Measurements from ENCODE around the gene COL20A1. TPM values are rescaled to one million over a fixed set of nuclear protein-coding genes. Genes with fewer than 3 reads are reported as not detected.
"Not testable (repeated sequence)": the region's sequence is repeated elsewhere in the genome, so short reads cannot be mapped to it uniquely, and the experiment has no call there.

Gene COL20A1
- total RNA-seq, 4 donors from 2014 or later: 0.20 to 0.44 TPM; not detected in 2

- H3K36me3 ChIP-seq: no peaks in the 10 kb centered on the region
- no peak overlapping the region for H3K4me3 ChIP-seq
- H3K27me3 ChIP-seq: peaks cover 0 to 71% of the 10 kb centered on the region in 2 donors
- H3K9me3 ChIP-seq: peaks cover 0 to 17% (median 4%) of the 10 kb centered on the region in 4 donors
- TF ChIP-seq CTCF (IDR thresholded peaks at IDR 0.05) (no peak), POLR2A (IDR thresholded peaks at IDR 0.05) (no peak), EP300 (IDR thresholded peaks at IDR 0.05) (no peak)
- WGBS, 2 donors: 76 to 82% methylated on average over 16 of the region's 16 CpGs
- H3K4me1 ChIP-seq: peaks cover 0 to 17% (median 0%) of the 10 kb centered on the region in 4 donors
- no peak overlapping the region for H3K27ac ChIP-seq
- no peak for DNase-seq (ENCODE audit: low spot score in 2 of 2)
These were observed 5.0 kb downstream of the COL20A1 start for GRCh38 chr20:63297796-63298572.

GRCh38 chr20:63298731-63299312 is 5.8 kb downstream of the COL20A1 start:
- 80 to 84% methylated on average over 16 to 17 of the region's 17 CpGs for WGBS, 2 donors
- TF ChIP-seq POLR2A (IDR thresholded peaks at IDR 0.05) (no peak), EP300 (IDR thresholded peaks at IDR 0.05) (no peak), CTCF (IDR thresholded peaks at IDR 0.05) (no peak)
- H3K4me1 ChIP-seq: peaks cover 0 to 17% (median 0%) of the 10 kb centered on the region in 4 donors
- no peak overlapping the region for H3K27ac ChIP-seq
- H3K36me3 ChIP-seq: no peaks in the 10 kb centered on the region
- no peak for DNase-seq (ENCODE audit: low spot score in 2 of 2)
- no peak overlapping the region for H3K4me3 ChIP-seq
- peaks cover 0 to 17% (median 4%) of the 10 kb centered on the region in 4 donors for H3K9me3 ChIP-seq
- H3K27me3 ChIP-seq: peaks cover 0 to 63% of the 10 kb centered on the region in 2 donors

- Histone ChIP-seq H3K4me1 (peaks cover 0 to 9% (median 0%) of the 10 kb centered on the region in 4 donors), H3K4me3 (no peak overlapping the region), H3K27ac (no peak overlapping the region), H3K9me3 (peaks cover 0 to 17% (median 4%) of the 10 kb centered on the region in 4 donors), H3K36me3 (no peaks in the 10 kb centered on the region), H3K27me3 (peaks cover 0 to 50% of the 10 kb centered on the region in 2 donors)
- TF ChIP-seq POLR2A (IDR thresholded peaks at IDR 0.05) (no peak), EP300 (IDR thresholded peaks at IDR 0.05) (no peak), CTCF (IDR thresholded peaks at IDR 0.05) (no peak)
- 98 to 100% methylated on average over 1 of the region's 1 CpG for WGBS, 2 donors
- DNase-seq (ENCODE audit: low spot score in 2 of 2): no peak
These were observed 8.7 kb downstream of the COL20A1 start for GRCh38 chr20:63301671-63302070.

- 62 to 65% methylated on average over 5 of the region's 5 CpGs for WGBS, 2 donors
- H3K9me3 ChIP-seq: peaks cover 0 to 17% (median 4%) of the 10 kb centered on the region in 4 donors
- H3K36me3 ChIP-seq: no peaks in the 10 kb centered on the region
- H3K4me1 ChIP-seq: no peaks in the 10 kb centered on the region
- H3K4me3 ChIP-seq: no peak overlapping the region
- peaks cover 0 to 50% of the 10 kb centered on the region in 2 donors for H3K27me3 ChIP-seq
- no peak for DNase-seq (ENCODE audit: low spot score in 2 of 2)
- TF ChIP-seq EP300 (IDR thresholded peaks at IDR 0.05): no peak
- TF ChIP-seq CTCF (IDR thresholded peaks at IDR 0.05): no peak
- no peak for TF ChIP-seq POLR2A (IDR thresholded peaks at IDR 0.05)
- H3K27ac ChIP-seq: no peak overlapping the region
These were observed 10.2 kb downstream of the COL20A1 start for GRCh38 chr20:63303095-63303666.

- Histone ChIP-seq H3K4me1 (peaks cover 0 to 6% (median 0%) of the 10 kb centered on the region in 4 donors), H3K4me3 (no peak overlapping the region), H3K9me3 (peaks cover 0 to 17% (median 4%) of the 10 kb centered on the region in 4 donors), H3K27me3 (peaks cover 0 to 50% of the 10 kb centered on the region in 2 donors), H3K36me3 (no peaks in the 10 kb centered on the region), H3K27ac (no peak overlapping the region)
- WGBS, 2 donors: 48 to 57% methylated on average over 5 to 8 of the region's 8 CpGs
- DNase-seq (ENCODE audit: low spot score in 2 of 2): no peak
- TF ChIP-seq CTCF (IDR thresholded peaks at IDR 0.05): no peak
- no peak for TF ChIP-seq POLR2A (IDR thresholded peaks at IDR 0.05)
- no peak for TF ChIP-seq EP300 (IDR thresholded peaks at IDR 0.05)
These were observed 12.4 kb downstream of the COL20A1 start for GRCh38 chr20:63305393-63305792.

- DNase-seq (ENCODE audit: low spot score in 2 of 2); H3K4me3 ChIP-seq; H3K36me3 ChIP-seq; H3K4me1 ChIP-seq; H3K27ac ChIP-seq: not testable (repeated sequence)
- H3K9me3 ChIP-seq: peaks cover 0 to 15% (median 3%) of the 10 kb centered on the region in 4 donors
- 77 to 78% methylated on average over 21 to 26 of the region's 30 CpGs for WGBS, 2 donors
- peaks cover 0 to 48% of the 10 kb centered on the region in 2 donors for H3K27me3 ChIP-seq
These were observed 13.1 kb downstream of the COL20A1 start for GRCh38 chr20:63305933-63306672.

All from tibial nerve (tissue), 4 donors.